HG03064 (cell line): ENCODE results near the gene MFAP5.
"Not testable (repeated sequence)": the region's sequence is repeated elsewhere in the genome, so short reads cannot be mapped to it uniquely, and the experiment has no call there.

Experiments
- ATAC-seq: cut with Tn5 transposase; IDR thresholded peaks from one replicate; pipeline ENCODE4 v1.9.1; 2021; ENCODE audit warnings: low read depth; ENCODE audit not compliant: unreplicated experiment

Gene MFAP5

DNA sequence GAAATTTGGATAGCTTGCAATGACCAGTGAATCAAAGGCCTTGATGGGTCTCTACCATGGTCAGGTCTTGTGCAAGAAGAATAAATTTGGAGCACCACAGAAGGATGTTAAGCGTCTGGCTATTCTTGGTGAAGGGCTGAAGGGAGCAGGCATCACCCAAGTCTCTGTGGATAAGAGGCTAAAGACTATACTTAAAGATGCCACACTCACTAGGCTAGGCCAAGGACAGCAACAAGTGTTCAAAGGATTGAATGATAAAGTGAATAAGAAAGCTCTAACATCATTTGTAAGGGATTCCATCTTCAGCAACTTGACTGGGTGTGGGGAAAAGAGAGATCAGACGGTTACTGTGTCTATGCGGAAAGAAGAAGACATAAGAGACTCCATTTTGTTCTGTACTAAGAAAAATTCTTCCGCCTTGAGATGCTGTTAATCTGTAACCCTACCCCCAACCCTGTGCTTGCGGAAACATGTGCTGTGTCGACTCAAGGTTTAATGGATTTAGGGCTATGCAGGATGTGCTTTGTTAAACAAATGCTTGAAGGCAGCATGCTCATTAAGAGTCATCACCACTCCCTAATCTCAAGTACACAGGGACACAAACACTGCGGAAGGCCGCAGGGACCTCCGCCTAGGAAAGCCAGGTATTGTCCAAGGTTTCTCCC lies 27.2 kb downstream of the MFAP5 start:
- not testable (repeated sequence) for ATAC-seq

DNA sequence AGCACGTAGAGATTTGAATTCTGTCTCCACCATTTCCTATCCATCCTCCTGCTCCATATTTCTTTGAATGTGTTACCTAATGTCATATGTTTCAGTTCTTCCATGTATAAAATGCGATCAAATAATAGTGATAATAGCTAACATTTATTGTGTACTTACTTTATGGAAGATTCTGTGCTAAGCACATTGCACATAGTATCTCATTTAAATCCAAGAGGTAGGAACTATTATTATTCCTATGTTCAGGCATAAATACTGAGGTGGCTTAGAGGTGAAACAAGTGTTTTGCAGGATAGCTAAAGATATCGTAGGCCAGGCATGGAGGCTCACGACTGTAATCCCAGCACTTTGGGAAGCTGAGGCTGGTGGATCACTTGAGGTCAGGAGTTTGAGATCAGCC lies 32.5 kb downstream of the MFAP5 start:
- ATAC-seq, result no peak

DNA sequence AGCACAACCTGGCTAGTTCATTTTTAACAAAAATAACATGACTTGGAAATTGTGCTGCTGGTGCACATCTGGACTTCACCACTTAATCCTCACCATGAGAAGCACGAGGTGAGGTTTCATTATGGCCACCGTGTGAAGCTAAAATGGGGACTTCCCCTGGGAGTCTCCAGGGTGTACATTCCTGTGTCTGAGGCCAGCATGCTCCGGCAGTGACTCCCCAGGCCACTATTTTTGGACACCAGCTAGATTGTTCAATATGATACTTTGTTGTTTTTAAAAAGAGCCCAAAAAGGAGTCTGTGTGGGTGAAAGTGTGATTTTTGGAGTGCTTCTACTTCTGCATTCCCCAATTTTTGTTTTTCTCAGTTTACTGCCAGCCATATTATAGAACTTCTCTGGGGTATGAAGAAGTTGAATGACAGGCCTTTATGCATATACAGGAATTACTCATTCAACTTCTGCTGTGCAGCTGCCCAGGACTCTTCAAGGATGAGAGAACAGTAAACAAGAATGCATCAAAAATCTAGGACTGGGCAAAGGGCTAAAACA lies 33.1 kb downstream of the MFAP5 start:
- peak; percentile 92 for ATAC-seq

DNA sequence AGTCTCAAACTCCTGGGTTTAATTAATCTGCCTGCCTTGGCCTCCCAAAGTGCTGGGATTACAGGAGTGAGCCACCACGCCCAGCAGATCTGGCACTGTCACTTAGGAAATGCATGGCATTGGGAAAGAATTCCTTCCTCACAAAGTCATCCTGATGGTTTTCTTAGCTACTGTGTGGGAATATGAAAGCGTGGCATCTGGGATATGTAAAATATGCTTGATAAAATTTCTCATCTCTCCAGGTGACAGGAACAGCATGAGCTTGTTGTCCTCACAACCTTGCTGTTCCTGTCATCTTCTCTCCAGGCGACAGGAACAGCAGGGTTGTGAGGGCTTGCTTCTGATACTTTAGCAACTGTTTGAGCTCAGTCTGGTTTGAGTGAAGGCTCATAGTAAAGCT lies 33.9 kb downstream of the MFAP5 start:
- ATAC-seq, result no peak

DNA sequence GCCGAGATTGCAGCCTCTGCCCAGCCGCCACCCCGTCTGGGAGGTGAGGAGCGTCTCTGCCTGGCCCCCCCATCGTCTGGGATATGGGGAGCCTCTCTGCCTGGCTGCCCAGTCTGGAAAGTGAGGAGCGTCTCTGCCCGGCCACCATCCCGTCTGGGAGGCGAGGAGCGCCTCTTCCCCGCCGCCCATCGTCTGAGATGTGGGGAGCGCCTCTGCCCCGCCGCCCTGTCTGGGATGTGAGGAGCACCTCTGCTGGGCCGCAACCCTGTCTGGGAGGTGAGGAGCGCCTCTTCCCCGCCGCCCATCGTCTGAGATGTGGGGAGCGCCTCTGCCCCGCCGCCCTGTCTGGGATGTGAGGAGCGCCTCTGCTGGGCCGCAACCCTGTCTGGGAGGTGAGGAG lies 37.9 kb downstream of the MFAP5 start:
- ATAC-seq, result not testable (repeated sequence)

DNA sequence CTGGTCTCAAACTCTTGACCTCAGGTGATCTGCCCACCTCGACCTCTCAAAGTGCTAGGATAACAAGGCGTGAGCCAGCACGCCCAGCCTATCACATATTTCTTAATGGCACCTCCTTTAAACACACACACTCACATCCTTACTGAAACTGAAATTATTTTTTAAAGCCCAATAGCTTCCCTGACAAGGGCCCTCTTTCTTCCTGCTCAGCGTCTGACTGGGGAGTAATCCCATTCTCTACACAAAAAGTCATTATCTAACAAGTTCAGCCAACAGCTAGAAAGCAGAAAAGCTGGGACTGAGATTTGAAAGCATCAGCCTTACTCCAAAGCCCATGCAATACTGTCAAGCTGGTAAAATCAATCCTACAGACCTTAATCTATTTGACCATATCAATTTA lies 40.0 kb downstream of the MFAP5 start:
- ATAC-seq, result no peak

DNA sequence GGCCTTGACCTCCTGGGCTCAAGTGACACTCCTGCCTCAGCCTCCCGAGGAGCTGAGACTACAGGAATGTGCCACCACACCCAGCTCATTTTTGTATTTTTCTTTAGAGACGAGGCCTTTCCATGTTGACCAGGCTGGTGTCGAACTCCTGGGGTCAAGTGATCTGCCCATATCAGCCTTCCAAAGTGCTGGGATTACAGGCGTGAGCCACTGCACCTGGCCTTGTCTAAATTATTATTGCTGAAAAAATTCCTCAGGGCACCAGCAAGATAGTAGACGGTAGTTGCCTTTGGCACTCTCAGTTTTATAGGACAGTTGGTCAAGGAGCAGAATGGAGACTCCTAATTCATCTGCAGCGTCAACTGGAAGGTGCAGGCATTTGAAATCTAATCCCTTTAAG lies 47.4 kb downstream of the MFAP5 start:
- ATAC-seq, result no peak

DNA sequence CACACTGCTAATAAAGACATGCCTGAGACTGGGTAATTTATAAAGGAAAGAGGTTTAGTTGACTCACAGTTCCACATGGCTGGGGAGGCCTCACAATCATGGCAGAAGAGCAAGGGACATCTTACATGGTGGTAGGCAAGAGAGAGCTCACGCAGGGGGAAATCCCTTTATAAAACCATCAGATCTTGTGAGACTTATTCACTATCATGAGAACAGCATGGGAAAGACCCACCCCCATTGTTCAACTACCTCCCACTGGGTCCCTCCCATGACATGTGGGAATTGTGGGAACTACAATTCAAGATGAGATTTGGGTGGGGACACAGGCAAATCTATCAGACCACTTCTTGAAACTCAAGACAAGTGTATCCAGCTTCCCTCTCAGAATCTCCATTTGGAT lies 48.7 kb downstream of the MFAP5 start:
- ATAC-seq, result not testable (repeated sequence)

DNA sequence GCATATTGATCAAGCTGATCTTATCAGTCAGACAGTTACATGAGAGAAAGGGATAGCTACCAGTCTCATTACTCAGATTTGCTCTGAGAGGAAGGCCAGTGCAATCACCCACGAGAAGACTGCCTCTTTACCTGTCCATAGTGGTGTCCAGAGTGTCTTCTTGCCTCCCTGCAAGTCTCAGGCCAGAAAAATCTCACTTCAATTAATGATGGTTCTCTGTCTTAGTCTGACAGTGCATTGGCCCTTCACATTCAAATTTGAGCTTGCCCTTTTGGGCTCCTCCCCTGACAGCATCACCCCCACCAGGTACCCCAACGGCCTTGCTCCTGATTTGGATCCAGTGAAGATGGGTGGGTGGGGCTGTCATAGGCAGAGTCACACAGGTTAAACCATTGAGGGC lies 50.0 kb downstream of the MFAP5 start, which contains the start of gene AICDA:
Gene AICDA (minus strand): TSS at position 231 of the 400 bp plus-strand sequence. CDS start 92 bp downstream, at position 139.
- ATAC-seq, result no peak

DNA sequence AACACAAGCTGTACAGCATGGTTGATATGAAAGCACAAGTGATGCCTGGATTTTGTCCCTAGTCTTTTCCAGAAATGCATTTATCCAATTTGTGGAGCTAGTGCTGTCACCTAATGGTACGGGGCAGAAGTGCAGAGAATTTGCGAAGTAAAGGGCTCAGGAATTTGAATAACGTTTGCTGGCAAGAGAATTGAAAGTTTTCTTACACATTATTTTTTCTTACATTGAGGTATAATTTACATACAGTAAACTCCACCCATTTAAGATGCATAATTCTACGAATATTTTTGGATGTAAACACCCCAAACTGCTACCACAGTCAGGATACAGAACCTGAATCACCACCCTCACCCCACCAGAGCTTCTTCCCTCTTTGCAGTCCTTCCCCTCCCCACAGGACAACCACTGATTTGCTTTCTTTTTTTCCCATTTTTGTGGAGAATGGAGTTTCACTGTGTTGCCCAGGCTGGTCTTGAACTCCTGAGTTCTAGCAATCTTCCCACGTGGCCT lies 53.5 kb downstream of the MFAP5 start:
- ATAC-seq, result no peak

DNA sequence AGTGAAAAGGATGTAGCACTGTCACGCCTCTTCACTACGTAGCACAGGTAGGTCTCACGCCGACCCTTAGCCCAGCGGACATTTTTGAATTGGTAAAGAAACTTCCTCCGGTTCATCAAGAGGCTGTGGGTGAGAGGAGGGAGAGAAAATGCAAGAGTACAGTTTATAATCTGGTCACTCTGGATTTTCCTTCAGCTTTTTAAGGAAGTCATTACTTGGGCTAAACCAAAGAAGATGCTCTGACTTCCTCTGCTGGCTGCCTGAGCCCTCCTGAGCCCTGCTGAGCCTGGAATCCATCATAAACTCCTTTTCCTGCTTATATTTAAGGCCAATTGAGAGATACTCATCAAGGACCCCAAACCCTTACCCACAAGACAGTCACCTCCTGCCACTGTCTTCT lies 55.7 kb downstream of the MFAP5 start:
- no peak for ATAC-seq

DNA sequence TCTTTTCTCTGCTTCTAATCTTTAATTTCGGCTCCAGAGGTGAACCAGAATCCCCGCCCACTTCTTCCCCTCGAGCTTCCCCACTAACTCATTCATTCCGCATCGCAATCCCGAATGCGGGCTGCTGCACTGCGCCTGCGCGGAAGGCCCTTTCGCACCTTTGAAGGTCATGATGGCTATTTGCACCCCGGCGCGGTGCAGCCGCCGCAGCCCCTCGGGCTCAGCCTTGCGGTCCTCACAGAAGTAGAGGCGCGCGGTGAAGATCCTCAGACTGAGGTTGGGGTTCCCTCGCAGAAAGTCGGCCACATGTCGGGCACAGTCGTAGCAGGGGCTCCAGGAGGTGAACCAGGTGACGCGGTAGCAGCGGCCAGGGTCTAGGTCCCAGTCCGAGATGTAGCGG lies 57.6 kb downstream of the MFAP5 start:
- no peak for ATAC-seq

DNA sequence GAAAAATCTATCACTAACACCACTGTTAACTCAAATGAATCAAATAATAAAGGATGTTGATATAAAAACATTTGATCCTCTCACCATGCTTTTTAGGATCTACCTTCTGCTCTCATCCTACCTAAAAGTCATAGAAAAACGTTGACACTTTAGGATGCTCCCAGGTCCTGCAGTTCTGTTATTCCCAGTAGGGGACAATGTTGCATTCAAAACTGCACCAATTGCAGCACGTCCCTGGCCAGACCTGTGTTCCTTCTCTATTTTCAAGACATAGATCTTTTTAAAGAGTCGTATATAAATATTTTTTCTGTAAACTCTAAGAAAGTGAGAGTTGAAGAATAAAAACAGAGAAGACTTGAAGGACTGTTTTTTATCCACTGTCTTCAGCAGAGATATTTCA lies 58.8 kb downstream of the MFAP5 start:
- no peak for ATAC-seq

DNA sequence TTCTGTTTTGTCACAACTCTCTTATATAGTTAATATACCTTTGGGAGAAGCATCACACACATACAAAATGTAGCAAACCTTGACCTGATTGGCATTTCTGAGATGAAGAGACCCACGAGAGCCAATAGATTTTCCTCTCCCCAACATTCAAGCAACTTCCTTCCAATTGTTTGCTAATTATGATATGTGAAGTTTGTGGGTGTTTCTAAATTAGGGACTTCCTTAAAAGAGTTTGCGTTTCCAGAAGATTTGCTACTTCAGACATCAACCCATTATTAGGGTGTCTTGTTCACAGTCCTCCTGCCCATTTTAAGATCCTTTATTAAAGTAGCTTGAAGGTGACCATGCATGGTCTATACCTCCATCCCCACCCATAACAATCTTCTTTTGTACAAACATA lies 59.3 kb downstream of the MFAP5 start:
- no peak for ATAC-seq

DNA sequence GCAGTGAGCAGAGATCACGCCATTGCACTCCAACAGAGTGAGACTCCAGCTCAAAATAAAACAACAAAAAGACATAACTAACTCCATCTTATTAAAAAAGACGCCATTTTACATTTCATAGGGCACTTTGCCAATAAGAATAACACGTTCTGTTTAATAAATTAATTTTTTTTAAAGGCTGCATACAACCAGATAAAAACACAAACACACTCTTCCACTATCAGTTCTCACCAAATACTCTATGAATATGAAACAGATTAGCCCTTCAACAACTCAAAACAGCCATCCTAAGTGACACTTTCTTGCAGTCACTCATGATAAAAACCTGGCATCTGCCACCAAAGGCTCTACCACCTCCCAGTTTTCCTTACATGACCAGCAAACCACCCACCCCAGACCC lies 66.1 kb downstream of the MFAP5 start:
- ATAC-seq, result no peak
